ENCODE data around the gene COMTD1. TPM values are rescaled to one million over a fixed set of nuclear protein-coding genes. Genes with fewer than 3 reads are reported as not detected.
A peak's percentile ranks its signal among the peaks of the same experiment; 100 is the strongest.

The COMTD1 gene
- polyA plus RNA-seq, 1 of the 3 experiments (the other 2 are of a cell fraction): 7.6 TPM

GRCh38 chr10:75210282-75211006 is 25.3 kb downstream of the COMTD1 start, which contains the start of gene VDAC2 (continued):
- TF ChIP-seq REST (IDR thresholded peaks at IDR 0.05; ENCODE audit: low read depth, low read length) (no peak), SMC3 (IDR thresholded peaks at IDR 0.05; ENCODE audit: low read depth, low read length) (no peak), TCF12 (IDR thresholded peaks at IDR 0.05) (no peak), NRF1 (IDR thresholded peaks at IDR 0.05; ENCODE audit: low read depth, low read length) (peak; percentile 80)

GRCh38 chr10:75209921-75210281 is 25.9 kb downstream of the COMTD1 start:
- Histone ChIP-seq H3K4me2 (peak overlapping the region; percentile 84), H3K4me3 (ENCODE audit: low read depth in 2 of 2, low read length in 1 of 2) (peak overlapping the region; percentile 84 to 93), H3K4me1 (ENCODE audit: control insufficient read depth in 1 of 2, insufficient read depth in 2 of 2, low read depth in 1 of 2, low read length in 1 of 2) (peaks cover 13 to 15% of the 10 kb centered on the region in 2 experiments; a peak in 3 of 4 replicates), H2AFZ (ENCODE audit: low read depth) (peak overlapping the region; percentile 82), H3K9ac (peak overlapping the region; percentile 100), H3F3A (replicated peaks; ENCODE audit: insufficient read depth) (peaks cover 20% of the 10 kb centered on the region), H3K27ac (ENCODE audit: low read depth in 2 of 2, low read length in 1 of 2) (peak overlapping the region; percentile 96 to 98), H3K27me3 (ENCODE audit: insufficient read depth) (no peaks in the 10 kb centered on the region), H3K36me3 (replicated peaks in 1 of 2; ENCODE audit: control insufficient read depth in 1 of 2, insufficient read depth in 2 of 2, low read length in 1 of 2) (peaks cover 13 to 31% of the 10 kb centered on the region in 2 experiments), H3K79me2 (ENCODE audit: insufficient read depth) (peaks cover 43% of the 10 kb centered on the region), H3K9me3 (no peaks in the 10 kb centered on the region), H3K9me2 (no peaks in the 10 kb centered on the region), H4K20me1 (ENCODE audit: insufficient read depth) (peaks cover 19% of the 10 kb centered on the region)
- TF ChIP-seq GATA2 (CRISPR knock-in tag; IDR thresholded peaks at IDR 0.05) (0 out of 2 replicates have a peak, but pooled peaks have one; percentile 5), MXI1 (IDR thresholded peaks at IDR 0.05; ENCODE audit: low read depth, low read length) (no peak), TEAD4 (IDR thresholded peaks at IDR 0.05; ENCODE audit: borderline replicate concordance, insufficient read depth) (no peak), NFIC (IDR thresholded peaks at IDR 0.05; ENCODE audit: borderline replicate concordance) (no peak), MAX (IDR thresholded peaks at IDR 0.05; ENCODE audit: low read depth) (peak; percentile 92), ZBTB33 (IDR thresholded peaks at IDR 0.05; ENCODE audit: borderline replicate concordance, low read depth) (no peak)
- ChIA-PET CTCF (interaction anchor here (0.8 to 4.3 kb wide), 7 partner anchors 15 to 98 kb away, joined by 3 to 36 read pairs (median 5); partner anchors contain the start of genes COMTD1 and SAMD8), POLR2A (interaction anchor here (0.7 to 3.0 kb wide), 8 partner anchors 12 to 1033 kb away, joined by 3 to 15 read pairs (median 4); partner anchors contain the start of genes SAMD8 and ZNF503)
- WGBS (ENCODE audit: low lambda C conversion rate): 2% methylated on average over 16 of the region's 19 CpGs
- peak; percentile 76 for DNase-seq

Data from SK-N-SH (cell line).